NCI-H2196 (cell line): ENCODE results near the gene FAM72D.
"Not testable (repeated sequence)": the region's sequence is repeated elsewhere in the genome, so short reads cannot be mapped to it uniquely, and the experiment has no call there.

ENCODE experiments used
- DNase-seq: peaks from one replicate; lab custom pipeline; 2025; ENCODE audit not compliant: unreplicated experiment; lab: John Stamatoyannopoulos, UW

The FAM72D gene

GRCh38 chr1:145144264-145144913 lies 48.6 kb downstream of the FAM72D start:
- DNase-seq = not testable (repeated sequence)

- not testable (repeated sequence) for DNase-seq
Observed at GRCh38 chr1:145146308-145146707, 50.5 kb downstream of the FAM72D start.

DNA sequence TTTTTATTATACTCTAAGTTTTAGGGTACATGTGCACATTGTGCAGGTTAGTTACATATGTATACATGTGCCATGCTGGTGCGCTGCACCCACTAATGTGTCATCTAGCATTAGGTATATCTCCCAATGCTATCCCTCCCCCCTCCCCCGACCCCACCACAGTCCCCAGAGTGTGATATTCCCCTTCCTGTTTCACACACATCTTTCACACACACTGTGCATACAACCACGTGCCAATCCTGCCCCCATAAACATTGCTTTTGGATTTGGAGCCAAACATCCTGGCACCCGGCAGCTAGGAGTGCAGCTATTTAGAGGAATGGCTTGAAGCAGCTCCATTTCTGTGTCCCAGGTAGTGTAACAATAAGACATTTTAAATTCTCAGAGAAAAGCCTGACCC lies 51.4 kb downstream of the FAM72D start:
- DNase-seq = not testable (repeated sequence)

- not testable (repeated sequence) for DNase-seq
Observed at GRCh38 chr1:145155421-145155820, 59.6 kb downstream of the FAM72D start.

DNA sequence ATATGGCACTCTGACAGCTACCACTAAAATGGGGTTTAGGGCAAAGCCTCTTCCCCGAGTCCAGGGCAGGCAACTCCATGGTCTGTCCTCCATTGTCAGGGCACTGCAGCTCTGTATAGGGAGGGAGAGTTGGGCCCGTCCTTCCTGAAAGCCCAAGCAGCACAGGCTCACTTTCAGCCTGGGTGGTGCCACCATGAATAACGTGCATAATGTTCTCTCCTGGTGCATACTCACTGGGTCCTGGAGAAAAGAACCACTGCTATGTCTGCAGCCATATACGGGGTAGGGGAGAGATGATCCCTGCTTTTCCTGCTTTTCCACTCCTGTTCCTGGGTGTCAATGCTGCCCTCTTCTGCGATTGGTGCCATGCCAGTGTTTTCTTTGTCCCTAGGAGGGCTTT lies 60.1 kb downstream of the FAM72D start:
- DNase-seq = not testable (repeated sequence)

DNA sequence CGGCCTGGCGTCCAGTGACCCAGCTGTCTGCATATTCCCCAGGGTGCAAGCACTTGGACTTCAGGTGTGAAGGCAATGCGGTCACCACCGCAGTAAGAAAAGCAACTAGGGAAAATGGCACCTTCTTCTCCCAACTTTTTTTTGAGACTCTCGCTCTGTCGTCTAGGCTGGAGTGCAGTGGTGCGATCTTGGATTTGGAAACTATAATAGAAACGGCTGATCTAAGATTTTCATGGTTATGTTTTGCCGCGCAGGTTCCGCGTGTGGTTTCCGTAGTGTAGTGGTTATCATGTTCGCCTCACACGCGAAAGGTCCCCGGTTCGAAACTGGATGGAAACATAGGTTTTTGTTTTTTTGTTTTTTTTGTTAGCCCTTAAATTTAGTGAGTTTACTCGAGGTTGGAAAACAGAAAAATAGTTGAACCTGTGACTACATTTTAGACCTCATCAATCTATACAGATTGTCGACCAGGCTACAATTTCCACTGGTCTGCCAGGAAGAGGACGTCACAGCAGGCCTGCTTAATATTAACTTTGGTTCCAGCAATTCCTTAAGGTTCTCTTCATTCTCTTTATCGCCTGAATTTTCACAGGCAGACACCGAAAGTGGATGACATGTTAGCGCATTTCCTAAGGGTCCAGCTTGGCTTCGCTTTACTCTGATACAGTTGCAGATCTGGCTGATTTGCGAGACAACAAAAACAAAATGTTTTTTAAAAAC lies 61.3 kb downstream of the FAM72D start:
- not testable (repeated sequence) for DNase-seq

GRCh38 chr1:145157715-145158114 lies 61.9 kb downstream of the FAM72D start:
- DNase-seq = not testable (repeated sequence)

DNA sequence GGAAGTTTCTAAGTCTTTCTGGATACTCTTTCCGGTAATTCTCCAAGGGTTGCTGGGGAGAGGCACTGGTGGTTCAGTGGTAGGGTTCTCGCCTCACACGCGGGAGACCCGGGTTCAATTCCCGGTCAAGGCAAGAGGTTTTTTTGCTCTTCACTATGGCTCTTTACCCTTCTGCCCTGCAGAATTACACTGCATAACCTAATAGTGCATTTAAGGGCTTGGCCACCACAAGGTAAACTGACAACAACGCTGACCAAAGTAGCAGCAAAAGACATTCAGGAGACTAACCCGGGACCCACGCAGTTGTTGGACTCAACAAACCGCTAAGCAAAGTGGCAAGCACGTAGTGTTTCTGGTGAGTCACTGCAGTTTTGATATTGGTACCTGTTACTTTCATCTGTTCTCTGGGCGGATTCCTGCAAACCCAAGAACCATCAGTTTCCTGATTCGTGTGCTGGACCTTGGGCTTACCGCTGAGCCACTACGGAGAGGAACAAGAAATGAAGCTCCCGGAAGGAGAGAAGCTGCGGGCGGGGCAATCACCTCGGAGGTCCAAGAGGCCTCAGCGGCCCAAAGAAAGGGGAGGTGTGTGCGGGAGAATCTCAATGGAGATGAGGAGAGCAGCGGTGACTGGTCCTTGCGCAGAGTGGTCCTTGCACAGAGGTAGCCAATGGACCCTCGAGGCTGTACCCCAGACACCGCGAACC lies 65.4 kb downstream of the FAM72D start:
- DNase-seq = not testable (repeated sequence)
